Smooth muscle cell of the brain vasculature (primary cell): ENCODE measurements around the gene REEP5.
"Not testable (repeated sequence)": the region's sequence is repeated elsewhere in the genome, so short reads cannot be mapped to it uniquely, and the experiment has no call there.

ENCODE experiments used
- DNase-seq: peaks from one replicate; pipeline ENCODE4 v3.0.0-alpha.2; 2012; ENCODE audit warnings: low read depth, low spot score

The REEP5 gene

GRCh38 chr5:112933105-112933504 lies 11.1 kb upstream of the REEP5 start:
- DNase-seq = no peak

- DNase-seq = no peak
Observed at GRCh38 chr5:112931473-112931872, 9.4 kb upstream of the REEP5 start.

GRCh38 chr5:112930082-112930344 lies 8.0 kb upstream of the REEP5 start:
- no peak for DNase-seq

- no peak for DNase-seq
Observed at GRCh38 chr5:112929336-112930081, 7.5 kb upstream of the REEP5 start.

- no peak for DNase-seq
Observed at GRCh38 chr5:112923988-112924387, 2.0 kb upstream of the REEP5 start.

GRCh38 chr5:112923148-112923917 lies 1.3 kb upstream of the REEP5 start:
- no peak for DNase-seq

GRCh38 chr5:112921026-112921832 lies 798 bp downstream of the REEP5 start:
- no peak for DNase-seq

- DNase-seq = no peak
Observed at GRCh38 chr5:112919972-112920371, 2.1 kb downstream of the REEP5 start.

GRCh38 chr5:112918679-112919078 lies 3.3 kb downstream of the REEP5 start:
- DNase-seq = no peak

GRCh38 chr5:112918136-112918535 lies 3.9 kb downstream of the REEP5 start:
- DNase-seq = no peak

GRCh38 chr5:112917453-112917995 lies 4.5 kb downstream of the REEP5 start:
- no peak for DNase-seq

- DNase-seq = no peak
Observed at GRCh38 chr5:112915831-112916230, 6.2 kb downstream of the REEP5 start.

GRCh38 chr5:112914584-112914983 lies 7.4 kb downstream of the REEP5 start:
- DNase-seq = no peak

- DNase-seq = no peak
Observed at GRCh38 chr5:112910529-112910928, 11.5 kb downstream of the REEP5 start.

GRCh38 chr5:112908854-112909253 lies 13.2 kb downstream of the REEP5 start:
- DNase-seq = no peak

- no peak for DNase-seq
Observed at GRCh38 chr5:112907166-112907631, 14.8 kb downstream of the REEP5 start.

- DNase-seq = no peak
Observed at GRCh38 chr5:112906637-112907036, 15.4 kb downstream of the REEP5 start.

GRCh38 chr5:112904996-112905395 lies 17.0 kb downstream of the REEP5 start:
- not testable (repeated sequence) for DNase-seq

GRCh38 chr5:112902561-112902960 lies 19.5 kb downstream of the REEP5 start:
- DNase-seq = no peak

- DNase-seq = no peak
Observed at GRCh38 chr5:112895682-112896081, 26.3 kb downstream of the REEP5 start.

- DNase-seq = no peak
Observed at GRCh38 chr5:112892776-112893175, 29.3 kb downstream of the REEP5 start.

GRCh38 chr5:112892066-112892465 lies 30.0 kb downstream of the REEP5 start:
- not testable (repeated sequence) for DNase-seq
